HepG2 (cell line): ENCODE data around the gene LYRM1. TPM values are rescaled to one million over a fixed set of nuclear protein-coding genes. Genes with fewer than 3 reads are reported as not detected.

Source experiments
- ATAC-seq: fragments of 200-7000 bp; cut with Tn5 transposase; 3 replicates; pipeline ENCODE4 v1.9.1; 2020; ENCODE audit warnings: mild to moderate bottlenecking, moderate library complexity
- BruUV-seq: library from RNA; stranded (reverse); fragments of 400-500 nt; replicated peaks from 2 replicates; lab custom pipeline; 2021; lab: Mats Ljungman, UMichigan
- CTCF ChIA-PET: fragments of 300-600 bp; formaldehyde crosslinking; extraction: SDS; loops from one replicate; lab custom pipeline; 2021; ENCODE audit warnings: low total read pairs, inconsistent platforms, low intra/inter-chr PET ratio; lab: Yijun Ruan, JAX
- POLR2A ChIA-PET: fragments of 350-600 bp; sonication (Branson Sonifier 250); formaldehyde crosslinking; loops from one replicate; lab custom pipeline; 2020; ENCODE audit warnings: antibody characterized with exemption, inconsistent platforms; lab: Yijun Ruan, JAX
- DNase-seq: peaks from one replicate; pipeline ENCODE4 v3.0.0-alpha.2; 2015; ENCODE audit warnings: low spot score
- FAIRE-seq: peaks from 3 replicates; lab custom pipeline; 2011; peaks lifted over from hg19 to GRCh38; lab: Jason Lieb, UNC
- H2AFZ ChIP-seq: one replicate; pipeline ENCODE4 v1.6.1; 2011; ENCODE audit warnings: low read length, inconsistent platforms
- H3K27ac ChIP-seq: fragments of 300-600 bp; 3 replicates; pipeline ENCODE4 v1.8.0; 2011; ENCODE audit warnings: mixed run types, mild to moderate bottlenecking, mixed read lengths, low read length, inconsistent platforms; ENCODE audit not compliant: insufficient read depth; ENCODE audit errors: extremely low read length
- H3K27me3 ChIP-seq, 2 experiments: fragments of 200-600 bp in 1 of 2; 2 replicates in 1 of 2; 3 replicates in 1 of 2; pipeline versions ENCODE4 v1.6.0 to v1.8.0; 2011; ENCODE audit warnings: low read length in 2 of 2, mild to moderate bottlenecking in 2 of 2, moderate library complexity in 2 of 2, inconsistent platforms in 1 of 2; ENCODE audit not compliant: insufficient read depth in 2 of 2, control insufficient read depth in 1 of 2
- H3K36me3 ChIP-seq, 2 experiments: fragments of 200-600 bp in 1 of 2; replicated peaks in 1 of 2; 2 replicates in 1 of 2; 3 replicates in 1 of 2; pipeline versions ENCODE4 v1.5.1 to v1.8.0; 2011; ENCODE audit warnings: low read length in 2 of 2, inconsistent platforms in 1 of 2; ENCODE audit not compliant: insufficient read depth in 2 of 2, control insufficient read depth in 1 of 2
- H3K4me1 ChIP-seq: 2 replicates; pipeline ENCODE4 v1.5.1; 2012; ENCODE audit warnings: low read length, inconsistent platforms; ENCODE audit not compliant: insufficient read depth
- H3K4me2 ChIP-seq: 2 replicates; pipeline ENCODE4 v1.6.0; 2011; ENCODE audit warnings: low read depth, low read length, inconsistent platforms
- H3K4me3 ChIP-seq, 3 experiments: fragments of 200-600 bp in 1 of 3; sonication (generic), shearing (Covaris generic) in 1 of 3; replicated peaks in 1 of 3; 2 replicates each; pipeline ENCODE4 v1.5.1; 2011 to 2016; ENCODE audit warnings: low read length in 3 of 3, inconsistent platforms in 2 of 3, low read depth in 2 of 3, mild to moderate bottlenecking in 2 of 3, control low read depth in 1 of 3, mixed read lengths in 1 of 3; ENCODE audit not compliant: insufficient read depth in 1 of 3
- H3K79me2 ChIP-seq: one replicate; pipeline ENCODE4 v1.6.1; 2011; ENCODE audit warnings: low read length, inconsistent platforms; ENCODE audit not compliant: insufficient read depth
- H3K9ac ChIP-seq: 2 replicates; pipeline ENCODE4 v1.6.0; 2011; ENCODE audit warnings: mild to moderate bottlenecking, low read depth, low read length, inconsistent platforms; ENCODE audit not compliant: insufficient read depth
- H3K9me3 ChIP-seq: 2 replicates; pipeline ENCODE4 v1.5.1; 2012; ENCODE audit warnings: mild to moderate bottlenecking, low read length
- H4K20me1 ChIP-seq: 2 replicates; pipeline ENCODE4 v1.6.0; 2011; ENCODE audit warnings: inconsistent platforms, mild to moderate bottlenecking, low read length, moderate library complexity; ENCODE audit not compliant: insufficient read depth
- FOXA1 ChIP-seq, 2 experiments: fragments of 450-650 bp in 1 of 2; sonication (generic) in 1 of 2; formaldehyde crosslinking in 1 of 2; IDR thresholded peaks; 2 replicates each; pipeline versions ENCODE4 v1.4.0 to v1.6.1; 2016 to 2020; ENCODE audit warnings: missing genetic modification reagents in 1 of 2
- FOXP4 ChIP-seq: sonication (generic); formaldehyde crosslinking; IDR thresholded peaks from 2 replicates; pipeline ENCODE4 v1.4.0; 2020; ENCODE audit warnings: missing genetic modification reagents
- RBM39 ChIP-seq: fragments of 200-400 bp; formaldehyde crosslinking; IDR thresholded peaks from one replicate; pipeline ENCODE4 v1.6.1; 2018; ENCODE audit warnings: antibody characterized with exemption, mild to moderate bottlenecking, low read depth, low read length; ENCODE audit not compliant: poor library complexity, severe bottlenecking
- STAT5B ChIP-seq: sonication (generic); formaldehyde crosslinking; IDR thresholded peaks from 2 replicates; pipeline ENCODE4 v1.4.0; 2020; ENCODE audit warnings: missing genetic modification reagents
- TIGD3 ChIP-seq: sonication (generic); formaldehyde crosslinking; IDR thresholded peaks from 2 replicates; pipeline ENCODE4 v1.5.1; 2020; ENCODE audit warnings: mild to moderate bottlenecking, missing genetic modification reagents, borderline replicate concordance
- YEATS2 ChIP-seq: sonication (generic); formaldehyde crosslinking; IDR thresholded peaks from 2 replicates; pipeline ENCODE4 v1.4.0; 2020; ENCODE audit warnings: missing genetic modification reagents, borderline replicate concordance
- ZBTB44 ChIP-seq: sonication (generic); formaldehyde crosslinking; IDR thresholded peaks from 2 replicates; pipeline ENCODE4 v1.4.0; 2020; ENCODE audit warnings: missing genetic modification reagents
- ZNF329 ChIP-seq: sonication (generic); formaldehyde crosslinking; IDR thresholded peaks from 2 replicates; pipeline ENCODE4 v1.9.0; 2021; ENCODE audit warnings: low read depth, mild to moderate bottlenecking, missing genetic modification reagents
- ZNF468 ChIP-seq: sonication (generic); formaldehyde crosslinking; IDR thresholded peaks from 2 replicates; pipeline ENCODE4 v1.8.0; 2022; ENCODE audit warnings: mild to moderate bottlenecking, moderate library complexity, missing genetic modification reagents
- ZNF639 ChIP-seq: conservative IDR thresholded peaks from 2 replicates; pipeline ENCODE4 v1.6.1; 2018; ENCODE audit warnings: missing genetic modification reagents
- ZNF780A ChIP-seq: sonication (generic); formaldehyde crosslinking; IDR thresholded peaks from 2 replicates; pipeline ENCODE4 v1.8.0; 2022; ENCODE audit warnings: mild to moderate bottlenecking, missing genetic modification reagents, moderate library complexity
- ZNF879 ChIP-seq: sonication (generic); formaldehyde crosslinking; IDR thresholded peaks from 2 replicates; pipeline ENCODE4 v1.8.1; 2023; ENCODE audit warnings: missing genetic modification reagents
- WGBS: methylation state at CpG from one replicate; pipeline ENCODE4 v1.1.6; 2017; ENCODE audit warnings: low lambda C conversion rate; 5-methylcytosine and 5-hydroxymethylcytosine counted together
- in situ Hi-C: cut with HindIII; loops from 2 replicates; pipeline ENCODE4 v1.10.0; 2017; ENCODE audit warnings: low pct_unique_long_range_greater_than_20kb; ENCODE audit not compliant: extremely low pct_ligation_motif_present
- intact Hi-C: fragments of 100-400 bp; cut with micrococcal nuclease; formaldehyde crosslinking; loops from one replicate; pipeline ENCODE4 v1.10.0; 2022; ENCODE audit not compliant: unreplicated experiment
- polyA plus RNA-seq, 8 experiments: library from polyadenylated mRNA; depleted of rRNA in 3 of 8; stranded (reverse) in 7 of 8; unstranded in 1 of 8; fragments of >200 nt; fragmentation: Illumina TruSeq in 4 of 8; extraction: Trizol in 4 of 8; gene quantifications; 2 replicates each; pipeline versions ENCODE4 v1.2.1 to v1.2.3, GENCODE V29; 2011 to 2016; ENCODE audit warnings: low read depth in 4 of 8, missing spikeins in 1 of 8, mixed read lengths in 1 of 8; ENCODE audit not compliant: insufficient read depth in 1 of 8
- total RNA-seq, 5 experiments: library from RNA; depleted of rRNA; stranded (reverse); fragments of >200 nt; fragmentation: Illumina TruSeq; extraction: Trizol; gene quantifications; 2 replicates each; pipeline ENCODE4 v1.2.3, GENCODE V29; 2016; ENCODE audit warnings: low read depth in 1 of 5

Gene LYRM1
- total and polyA plus RNA-seq, 2 of the 13 experiments (the other 11 are each of a cell fraction or from before 2014, with no cell fraction given) = 59.2 to 82.6 TPM

GRCh38 chr16:20957153-20957552 lies 56.6 kb downstream of the LYRM1 start:
- ATAC-seq = no peak
- BruUV-seq = no TSS peak
- POLR2A ChIA-PET = no interaction called here
- FAIRE-seq = no peak
- 37% methylated on average over 3 of the region's 3 CpGs for WGBS
- Histone ChIP-seq H3K79me2 (no peaks in the 10 kb centered on the region), H3K27ac (no peak overlapping the region), H2AFZ (no peak overlapping the region), H3K4me2 (no peak overlapping the region), H3K9ac (no peak overlapping the region), H3K4me1 (no peaks in the 10 kb centered on the region), H3K27me3 (peaks cover 0 to 6% of the 10 kb centered on the region in 2 experiments; a peak in 2 of 5 replicates), H4K20me1 (no peaks in the 10 kb centered on the region), H3K36me3 (no peaks in the 10 kb centered on the region), H3K9me3 (no peaks in the 10 kb centered on the region), H3K4me3 (no peak overlapping the region)
- DNase-seq = no peak
- in situ Hi-C loops = no loop called here
- CTCF ChIA-PET = no interaction called here
- intact Hi-C loops = no loop called here
- no peak for TF ChIP-seq ZNF329 (CRISPR knock-in tag)
- TF ChIP-seq ZNF879 = no peak
- TF ChIP-seq ZNF468 (CRISPR knock-in tag) = no peak
- no peak for TF ChIP-seq FOXP4 (CRISPR knock-in tag)
- TF ChIP-seq, all 625 proteins: peak for 0

- no peak overlapping the region for H3K9ac ChIP-seq
- H3K4me1 ChIP-seq = no peaks in the 10 kb centered on the region
- no peak overlapping the region for H3K4me2 ChIP-seq
- H3K79me2 ChIP-seq = no peaks in the 10 kb centered on the region
- H3K36me3 ChIP-seq = no peaks in the 10 kb centered on the region
- H3K4me3 ChIP-seq = no peak overlapping the region
- no peaks in the 10 kb centered on the region for H3K9me3 ChIP-seq
- H3K27ac ChIP-seq = no peak overlapping the region
- FAIRE-seq = no peak
- H3K27me3 ChIP-seq = peaks cover 0 to 28% of the 10 kb centered on the region in 2 experiments; a peak in 3 of 5 replicates
- intact Hi-C loops (no loop called here), in situ Hi-C loops (no loop called here)
- ChIA-PET CTCF (no interaction called here), POLR2A (no interaction called here)
- H2AFZ ChIP-seq = no peak overlapping the region
- no peak for DNase-seq
- WGBS = 12% methylated on average over 5 of the region's 5 CpGs
- no TSS peak for BruUV-seq
- no peaks in the 10 kb centered on the region for H4K20me1 ChIP-seq
- ATAC-seq = no peak
- no peak for TF ChIP-seq ZBTB44 (CRISPR knock-in tag)
- TF ChIP-seq RBM39 = no peak
- TF ChIP-seq YEATS2 = no peak
- TF ChIP-seq STAT5B (CRISPR knock-in tag) = no peak
- TF ChIP-seq FOXA1 (IDR thresholded peaks at IDR 0.05) = no peak
- no peak for TF ChIP-seq FOXA1 (CRISPR knock-in tag; IDR thresholded peaks at IDR 0.05)
- no peak for TF ChIP-seq TIGD3 (CRISPR knock-in tag)
- TF ChIP-seq ZNF639 (CRISPR knock-in tag) = no peak
- TF ChIP-seq ZNF780A (CRISPR knock-in tag) = no peak
Observed at GRCh38 chr16:20960899-20961298, 60.3 kb downstream of the LYRM1 start.
